ENCODE results near the gene DDX47.

- TF ChIP-seq CTCF (IDR thresholded peaks at IDR 0.05) = no peak
- no peak for TF ChIP-seq EP300 (IDR thresholded peaks at IDR 0.05)
- TF ChIP-seq POLR2AphosphoS5 (IDR thresholded peaks at IDR 0.05) = no peak
- no peak for TF ChIP-seq POLR2A (IDR thresholded peaks at IDR 0.05)
Measured at GRCh38 chr12:12779007-12779406, 34.1 kb upstream of the DDX47 start.
